Mesothelial cell of epicardium (in vitro differentiated cells): ENCODE measurements around the gene SLC4A5. TPM values are rescaled to one million over a fixed set of nuclear protein-coding genes. Genes with fewer than 3 reads are reported as not detected.

Experiments used
- DNase-seq, 2 experiments: peaks; one replicate each; pipeline ENCODE4 v3.0.0; 2021; ENCODE audit warnings: low spot score in 2 of 2; ENCODE audit not compliant: unreplicated experiment in 2 of 2
- H3K27ac Mint-ChIP-seq: 2 replicates; pipeline ENCODE4 v1.8.0; 2021; ENCODE audit warnings: mixed read lengths
- H3K27me3 Mint-ChIP-seq: 2 replicates; pipeline ENCODE4 v1.8.0; 2021; ENCODE audit warnings: low read depth, mixed read lengths
- H3K36me3 Mint-ChIP-seq: 2 replicates; pipeline ENCODE4 v1.8.0; 2021; ENCODE audit warnings: mixed read lengths
- H3K4me1 Mint-ChIP-seq: 2 replicates; pipeline ENCODE4 v1.8.0; 2021; ENCODE audit warnings: mixed read lengths
- H3K4me3 Mint-ChIP-seq: 2 replicates; pipeline ENCODE4 v1.8.0; 2021; ENCODE audit warnings: mild to moderate bottlenecking, moderate library complexity, mixed read lengths
- H3K9me3 Mint-ChIP-seq: 2 replicates; pipeline ENCODE4 v1.8.0; 2021; ENCODE audit warnings: mixed read lengths
- total RNA-seq: library from RNA; stranded (reverse); gene quantifications from 3 replicates; pipeline ENCODE4 v1.2.1, GENCODE V29; 2021
- TF ChIP-seq, protein P1 (sequence below): fragments of 200-600 bp; sonication (generic); IDR thresholded peaks from one replicate; pipeline ENCODE4 v1.5.0; 2021; ENCODE audit warnings: antibody characterized with exemption; ENCODE audit not compliant: unreplicated experiment

SLC4A5 gene
- total RNA-seq, 1 donor from 2014 or later: 9.3 TPM

DNA sequence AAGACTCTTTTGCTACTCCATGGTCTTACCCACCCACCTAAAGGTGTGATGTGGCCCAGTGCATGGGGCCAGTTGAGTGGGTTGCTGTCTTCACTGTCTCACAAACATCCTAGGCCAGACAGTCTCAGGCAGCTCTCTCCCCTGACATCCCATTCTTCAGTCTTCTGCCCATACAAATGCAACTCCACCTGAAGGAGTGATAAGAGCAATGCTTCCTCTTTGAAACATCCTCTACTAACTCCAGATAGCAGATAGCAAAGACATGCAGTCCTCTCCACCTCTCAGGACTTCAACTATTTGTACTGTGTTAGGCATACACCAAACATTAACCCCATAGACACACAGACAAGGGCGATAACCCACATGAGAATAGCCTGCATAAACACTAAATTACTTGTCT lies 73.5 kb downstream of the SLC4A5 start:
- DNase-seq: no peak
- Mint-ChIP-seq H3K9me3 (no peaks in the 10 kb centered on the region), H3K36me3 (no peaks in the 10 kb centered on the region), H3K27me3 (peaks cover 17% of the 10 kb centered on the region), H3K27ac (no peak overlapping the region), H3K4me1 (no peaks in the 10 kb centered on the region), H3K4me3 (no peak overlapping the region)
- TF ChIP-seq, protein P1, sequence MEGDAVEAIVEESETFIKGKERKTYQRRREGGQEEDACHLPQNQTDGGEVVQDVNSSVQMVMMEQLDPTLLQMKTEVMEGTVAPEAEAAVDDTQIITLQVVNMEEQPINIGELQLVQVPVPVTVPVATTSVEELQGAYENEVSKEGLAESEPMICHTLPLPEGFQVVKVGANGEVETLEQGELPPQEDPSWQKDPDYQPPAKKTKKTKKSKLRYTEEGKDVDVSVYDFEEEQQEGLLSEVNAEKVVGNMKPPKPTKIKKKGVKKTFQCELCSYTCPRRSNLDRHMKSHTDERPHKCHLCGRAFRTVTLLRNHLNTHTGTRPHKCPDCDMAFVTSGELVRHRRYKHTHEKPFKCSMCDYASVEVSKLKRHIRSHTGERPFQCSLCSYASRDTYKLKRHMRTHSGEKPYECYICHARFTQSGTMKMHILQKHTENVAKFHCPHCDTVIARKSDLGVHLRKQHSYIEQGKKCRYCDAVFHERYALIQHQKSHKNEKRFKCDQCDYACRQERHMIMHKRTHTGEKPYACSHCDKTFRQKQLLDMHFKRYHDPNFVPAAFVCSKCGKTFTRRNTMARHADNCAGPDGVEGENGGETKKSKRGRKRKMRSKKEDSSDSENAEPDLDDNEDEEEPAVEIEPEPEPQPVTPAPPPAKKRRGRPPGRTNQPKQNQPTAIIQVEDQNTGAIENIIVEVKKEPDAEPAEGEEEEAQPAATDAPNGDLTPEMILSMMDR: no peak

DNA sequence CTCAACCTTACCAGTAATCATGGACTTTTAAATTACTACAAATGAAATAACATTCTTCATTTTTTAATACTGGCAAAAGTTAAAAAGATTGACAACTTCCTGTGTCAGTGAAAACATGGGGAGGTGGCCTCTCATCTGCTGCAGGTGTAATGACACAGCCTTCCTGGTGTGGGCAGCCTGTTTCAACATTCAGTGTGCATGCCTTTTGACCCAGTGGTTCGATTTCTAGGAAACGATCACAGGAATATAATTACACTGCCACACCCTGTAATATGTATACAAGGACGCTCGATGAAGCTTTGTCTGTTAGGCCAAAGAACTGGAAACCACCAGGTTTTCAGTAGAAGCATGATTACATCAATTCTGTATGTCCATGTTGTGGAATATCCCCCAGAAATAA lies 76.1 kb downstream of the SLC4A5 start:
- DNase-seq: no peak

GRCh38 chr2:74264281-74264680 lies 78.9 kb downstream of the SLC4A5 start:
- no peak for DNase-seq
- Mint-ChIP-seq H3K36me3 (no peaks in the 10 kb centered on the region), H3K4me1 (peaks cover 14% of the 10 kb centered on the region), H3K9me3 (no peaks in the 10 kb centered on the region), H3K27ac (no peak overlapping the region), H3K27me3 (peaks cover 3% of the 10 kb centered on the region), H3K4me3 (no peak overlapping the region)
- TF ChIP-seq, protein P1: no peak

More for the DNA sequence above, 76.1 kb downstream of the SLC4A5 start:
- no peak overlapping the region for H3K4me3 Mint-ChIP-seq
- TF ChIP-seq, protein P1: no peak
- no peak overlapping the region for H3K27ac Mint-ChIP-seq
- H3K9me3 Mint-ChIP-seq: no peaks in the 10 kb centered on the region
- no peaks in the 10 kb centered on the region for H3K36me3 Mint-ChIP-seq
- H3K4me1 Mint-ChIP-seq: no peaks in the 10 kb centered on the region
- peaks cover 17% of the 10 kb centered on the region for H3K27me3 Mint-ChIP-seq

GRCh38 chr2:74262681-74263080 lies 80.5 kb downstream of the SLC4A5 start:
- no peak for DNase-seq
- peaks cover 14% of the 10 kb centered on the region for H3K4me1 Mint-ChIP-seq

GRCh38 chr2:74261204-74261864 lies 81.9 kb downstream of the SLC4A5 start:
- H3K4me3 Mint-ChIP-seq: no peak overlapping the region
- no peaks in the 10 kb centered on the region for H3K9me3 Mint-ChIP-seq
- H3K27ac Mint-ChIP-seq: no peak overlapping the region

More at GRCh38 chr2:74262681-74263080, 80.5 kb downstream of the SLC4A5 start:
- Mint-ChIP-seq H3K27ac (no peak overlapping the region), H3K4me3 (no peak overlapping the region), H3K27me3 (no peaks in the 10 kb centered on the region), H3K36me3 (no peaks in the 10 kb centered on the region), H3K9me3 (no peaks in the 10 kb centered on the region)
- TF ChIP-seq, protein P1: no peak

More at GRCh38 chr2:74261204-74261864, 81.9 kb downstream of the SLC4A5 start:
- DNase-seq: no peak
- TF ChIP-seq, protein P1: no peak
- Mint-ChIP-seq H3K27me3 (no peaks in the 10 kb centered on the region), H3K36me3 (no peaks in the 10 kb centered on the region), H3K4me1 (peaks cover 14% of the 10 kb centered on the region)
